T1000 (cell line): ENCODE data around the gene POLR2L.

ENCODE experiments used
- DNase-seq: peaks from one replicate; lab custom pipeline; 2025; ENCODE audit warnings: mixed read lengths; lab: John Stamatoyannopoulos, UW

Gene POLR2L

DNA sequence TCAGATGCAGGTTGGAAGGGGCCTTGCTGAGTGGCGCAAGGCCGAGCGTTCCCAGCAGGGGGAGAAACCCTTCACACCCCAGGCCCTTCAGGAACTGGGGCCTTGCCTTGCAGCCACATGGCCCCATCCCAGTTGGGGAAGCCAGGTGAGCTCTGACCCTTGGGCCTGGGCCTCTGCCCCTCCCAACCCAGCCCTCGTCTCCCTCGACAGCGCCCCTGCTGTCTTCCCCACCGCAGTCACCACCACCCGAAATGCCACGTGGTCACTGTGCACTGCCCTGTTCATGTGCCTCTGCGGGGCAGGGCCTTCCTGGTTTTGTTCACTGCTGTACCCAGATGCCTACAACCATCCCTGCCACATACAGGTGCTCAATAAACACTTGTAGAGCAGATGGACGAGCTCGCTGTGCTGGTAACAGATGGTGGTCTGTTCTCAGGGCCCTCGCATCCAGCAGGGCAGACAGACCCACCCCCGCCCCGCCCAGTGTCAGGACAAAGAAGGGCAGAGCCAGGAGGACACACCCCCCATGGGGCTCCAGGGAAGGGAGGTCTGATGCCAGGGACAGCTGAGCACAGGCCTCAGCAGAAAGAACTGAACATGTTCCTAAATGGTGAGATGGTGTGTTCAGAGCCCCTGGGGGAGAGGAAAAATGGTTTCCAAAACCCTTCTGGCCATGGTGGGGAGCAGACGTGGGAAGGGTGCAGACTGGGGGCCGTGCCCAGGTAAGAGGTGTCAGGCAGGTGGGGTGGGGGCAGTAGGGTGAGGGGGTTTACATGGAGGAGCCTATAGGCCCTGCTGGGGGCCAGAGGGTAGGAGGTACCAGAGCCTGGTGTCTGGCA is 3.7 kb downstream of the POLR2L start:
- no peak for DNase-seq

DNA sequence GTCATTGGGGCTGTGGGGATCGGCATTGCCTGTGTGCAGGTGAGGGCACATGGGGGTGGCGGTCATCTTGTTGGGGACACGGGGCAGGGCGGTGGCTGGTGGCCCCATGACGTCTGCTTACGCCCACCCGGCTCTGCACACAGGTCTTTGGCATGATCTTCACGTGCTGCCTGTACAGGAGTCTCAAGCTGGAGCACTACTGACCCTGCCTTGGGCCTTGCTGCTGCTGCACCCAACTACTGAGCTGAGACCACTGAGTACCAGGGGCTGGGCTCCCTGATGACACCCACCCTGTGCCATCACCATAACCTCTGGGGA is 4.4 kb downstream of the POLR2L start:
- DNase-seq, result no peak

DNA sequence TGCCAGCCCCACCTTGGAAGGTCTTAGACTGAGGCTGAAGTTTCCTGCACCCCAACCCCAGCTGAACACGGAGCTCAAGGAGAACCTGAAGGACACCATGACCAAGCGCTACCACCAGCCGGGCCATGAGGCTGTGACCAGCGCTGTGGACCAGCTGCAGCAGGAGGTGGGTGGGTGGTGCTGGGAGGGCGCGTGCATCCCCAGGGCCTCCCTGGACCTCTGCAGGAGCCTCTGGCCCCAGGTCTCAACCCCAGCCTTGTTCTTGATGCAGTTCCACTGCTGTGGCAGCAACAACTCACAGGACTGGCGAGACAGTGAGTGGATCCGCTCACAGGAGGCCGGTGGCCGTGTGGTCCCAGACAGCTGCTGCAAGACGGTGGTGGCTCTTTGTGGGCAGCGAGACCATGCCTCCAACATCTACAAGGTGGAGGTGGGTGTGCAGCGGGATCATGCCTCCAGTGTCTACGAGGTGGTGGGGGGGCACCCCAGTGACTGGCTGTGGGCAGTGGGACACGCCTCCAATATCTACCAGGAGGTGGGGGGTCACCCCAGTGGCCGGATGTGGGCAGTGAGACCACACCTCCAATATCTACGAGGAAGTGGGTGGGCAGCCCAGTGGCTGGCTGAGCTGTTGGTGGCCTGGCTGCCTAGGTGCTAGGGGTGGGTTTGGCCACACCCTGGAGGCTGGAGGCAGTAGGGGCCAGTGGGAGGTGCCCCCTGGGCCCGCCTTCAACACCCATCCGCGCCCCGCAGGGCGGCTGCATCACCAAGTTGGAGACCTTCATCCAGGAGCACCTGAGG is 4.9 kb downstream of the POLR2L start:
- no peak for DNase-seq

DNA sequence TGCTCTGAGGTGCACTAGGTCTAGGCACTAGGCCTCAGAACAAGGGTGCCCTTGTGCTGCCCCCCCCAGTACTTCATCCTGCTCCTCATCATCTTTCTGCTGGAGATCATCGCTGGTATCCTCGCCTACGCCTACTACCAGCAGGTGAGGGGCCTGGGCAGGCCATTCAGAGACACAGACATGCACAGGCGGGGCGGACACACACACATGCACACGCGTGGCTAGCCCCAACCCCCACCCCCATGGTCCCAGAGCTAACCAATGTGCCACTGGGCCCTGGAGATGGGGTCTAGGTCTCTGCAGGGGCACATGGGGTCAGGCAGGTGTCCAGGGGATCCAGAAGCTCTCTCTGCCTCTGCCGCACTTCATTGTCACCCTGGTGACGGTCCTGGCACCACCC is 5.6 kb downstream of the POLR2L start:
- no peak for DNase-seq

DNA sequence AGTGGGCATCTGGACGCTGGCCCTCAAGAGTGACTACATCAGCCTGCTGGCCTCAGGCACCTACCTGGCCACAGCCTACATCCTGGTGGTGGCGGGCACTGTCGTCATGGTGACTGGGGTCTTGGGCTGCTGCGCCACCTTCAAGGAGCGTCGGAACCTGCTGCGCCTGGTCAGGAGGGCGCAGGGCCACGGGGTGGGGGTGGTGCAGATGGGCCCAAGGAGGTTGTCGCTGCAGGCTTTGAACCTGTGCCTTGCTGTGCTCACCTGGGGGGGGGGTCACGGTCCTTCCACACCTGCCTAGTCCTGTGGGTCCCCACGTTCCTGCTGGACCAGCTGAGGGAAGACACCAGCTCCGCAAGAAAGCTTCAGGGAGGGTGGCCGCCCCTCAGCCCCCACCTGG is 6.1 kb downstream of the POLR2L start:
- no peak for DNase-seq

DNA sequence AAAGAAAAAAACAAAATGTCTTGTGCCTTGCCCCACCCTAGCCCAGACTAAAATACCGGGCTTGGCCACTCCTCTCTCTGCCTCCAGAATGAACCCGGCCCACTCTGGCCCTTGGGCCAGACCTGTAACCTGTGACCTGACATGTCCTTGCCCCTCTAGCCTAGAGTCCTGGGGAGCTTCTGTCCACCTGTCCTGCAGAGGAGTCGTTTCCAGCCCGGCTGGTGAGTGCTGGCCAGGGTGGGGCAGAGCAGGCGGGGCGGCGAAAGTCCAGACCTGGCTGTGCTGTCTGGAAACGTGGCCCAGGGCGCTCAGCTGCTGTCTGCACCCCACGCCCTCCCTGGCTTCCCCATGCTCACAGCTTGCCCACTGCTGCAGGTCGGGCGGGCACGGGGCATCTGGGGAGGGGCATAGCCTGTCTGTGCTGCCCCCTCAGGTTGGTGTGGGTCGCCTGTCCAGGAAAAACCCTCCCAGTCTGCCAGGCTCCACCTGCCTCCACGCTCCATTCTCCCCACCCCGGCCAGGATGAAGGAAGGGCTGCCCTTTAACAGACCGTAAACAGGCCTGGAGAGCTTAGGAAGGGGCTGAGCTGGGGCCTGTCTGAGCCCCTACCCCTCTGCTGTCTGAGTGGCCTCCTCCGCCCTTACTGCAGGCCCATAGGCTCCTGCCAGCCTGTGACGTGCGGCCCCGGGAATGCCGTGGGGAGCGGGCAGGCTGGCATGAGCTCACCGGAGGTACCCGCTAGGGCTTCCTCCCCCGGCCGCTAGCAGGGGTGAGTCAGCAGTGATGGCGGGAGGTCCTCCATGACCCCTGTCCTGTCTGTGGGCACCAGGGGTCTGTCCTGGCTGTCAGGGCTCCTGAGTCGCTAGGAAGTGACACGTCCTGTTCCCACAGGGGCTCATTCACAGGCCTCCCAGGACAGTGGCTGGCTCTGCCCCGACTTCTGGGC is 7.7 kb downstream of the POLR2L start:
- peak; percentile 81 for DNase-seq

DNA sequence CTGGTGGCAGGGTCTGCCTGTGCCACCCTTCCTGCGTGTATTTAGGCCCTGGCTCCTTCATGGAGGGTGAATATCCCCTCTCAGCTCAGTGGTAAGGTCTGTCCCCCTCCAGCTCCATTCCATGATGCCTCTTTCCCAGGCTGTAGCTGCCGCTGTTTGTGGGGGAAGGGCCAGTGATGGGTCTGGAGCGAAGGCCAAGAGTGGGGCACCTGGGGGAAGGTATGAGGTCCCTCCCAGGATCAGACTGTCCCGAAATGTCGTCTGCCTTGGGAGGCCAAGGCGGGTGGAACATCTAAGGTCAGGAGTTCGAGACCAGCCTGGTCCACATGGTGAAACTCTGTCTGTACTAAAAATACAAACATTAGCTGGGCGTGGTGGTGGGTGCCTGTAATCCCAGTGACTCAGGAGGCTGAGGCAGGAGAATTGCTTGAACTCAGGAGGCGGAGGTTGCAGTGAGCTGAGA is 8.4 kb downstream of the POLR2L start:
- DNase-seq, result no peak

DNA sequence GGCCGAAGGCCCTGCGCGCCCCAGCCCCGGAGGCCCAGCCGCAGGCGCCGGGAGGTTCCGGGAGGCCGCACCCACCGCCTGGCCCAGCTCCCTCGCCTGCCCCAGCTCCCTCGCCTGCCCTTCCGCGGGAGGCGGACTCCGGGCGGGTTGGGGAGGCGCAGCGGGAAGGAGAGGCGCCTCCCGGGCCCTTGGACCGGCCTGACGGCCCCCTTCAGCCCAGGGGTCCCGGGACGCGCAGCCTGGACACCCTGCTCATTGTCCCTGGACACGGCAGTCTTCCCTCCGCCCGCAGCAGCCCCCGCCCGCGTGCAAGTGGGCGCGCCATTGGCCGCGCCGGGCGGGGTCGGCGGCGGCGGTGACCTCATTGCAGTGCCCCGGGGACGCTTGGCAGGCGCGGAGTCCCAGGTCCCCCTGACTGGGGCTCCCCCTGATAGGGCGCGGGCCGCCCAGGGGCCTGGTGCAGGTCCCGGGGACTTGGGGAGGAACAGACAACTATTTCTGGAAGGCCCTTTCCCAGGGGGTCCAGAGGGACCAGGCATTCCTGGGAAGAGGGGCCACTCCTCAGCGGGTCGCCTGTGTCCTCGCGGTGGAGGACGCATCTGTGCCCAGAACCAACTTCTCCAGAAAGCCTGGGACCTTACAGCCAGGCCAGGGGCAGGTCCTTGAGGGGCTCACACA is 9.1 kb downstream of the POLR2L start:
- DNase-seq, result peak; percentile 38

DNA sequence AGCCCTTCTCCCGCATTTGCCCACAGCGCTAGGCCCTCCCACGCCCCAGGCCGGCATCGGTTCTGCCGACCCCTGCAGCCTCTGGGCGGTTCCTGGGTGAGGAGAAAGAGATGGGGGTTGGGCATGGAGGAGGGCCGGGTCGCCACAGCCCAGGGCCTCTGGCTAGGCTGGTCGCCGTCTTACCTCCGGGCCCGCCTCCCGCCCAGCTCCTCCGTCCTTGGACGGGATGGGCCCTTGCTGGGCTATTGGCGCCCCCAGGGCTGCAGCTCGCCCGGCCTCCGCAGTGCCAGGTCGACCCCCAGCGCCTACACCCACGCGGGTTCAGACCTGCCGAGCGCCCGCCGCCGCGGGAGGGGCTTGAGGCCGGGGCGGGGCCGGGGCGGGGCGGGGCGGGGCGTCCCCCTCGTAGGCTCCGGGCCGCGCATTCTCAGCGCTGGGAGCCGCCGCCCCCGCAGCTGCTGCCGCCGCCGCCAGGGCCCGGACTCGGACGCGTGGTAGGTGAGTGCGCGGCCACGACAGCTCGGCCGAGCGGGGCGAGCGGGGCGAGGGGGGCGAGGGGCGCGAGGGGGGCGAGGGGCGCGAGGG is 9.7 kb downstream of the POLR2L start, which contains the start of gene CD151:
TSS of gene CD151 (plus strand) at position 424 of the 585 bp plus-strand sequence. CDS start 3,118 bp downstream, outside the sequence.
- peak; percentile 38 for DNase-seq

DNA sequence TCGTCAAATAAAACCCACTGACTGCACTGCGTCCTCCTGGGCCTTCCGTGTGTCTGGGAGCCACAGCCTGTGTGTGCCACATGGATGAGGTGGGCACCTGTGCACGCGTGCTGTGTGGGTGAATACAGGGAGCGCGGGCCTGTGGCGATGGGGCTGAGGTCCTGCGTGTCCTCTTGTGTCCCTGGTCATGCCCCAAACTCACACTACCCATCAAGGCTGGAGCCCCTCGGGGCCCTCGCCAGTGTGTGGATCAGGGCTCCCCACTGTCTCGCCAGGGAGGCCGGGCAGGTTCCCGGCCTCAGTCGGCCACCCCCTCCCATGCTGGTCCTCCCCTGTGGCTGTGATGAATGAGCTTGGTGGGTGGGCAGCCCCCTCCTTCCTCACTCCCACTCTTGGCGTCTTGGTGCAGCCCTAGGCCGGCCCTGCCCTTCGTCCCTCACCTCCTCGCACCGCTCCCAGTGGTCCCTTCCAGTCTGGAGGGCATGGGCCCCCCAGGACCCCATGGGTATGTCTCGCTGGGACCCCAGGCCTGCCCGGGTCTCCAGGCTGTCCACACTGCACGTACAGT is 10.3 kb downstream of the POLR2L start:
- no peak for DNase-seq

DNA sequence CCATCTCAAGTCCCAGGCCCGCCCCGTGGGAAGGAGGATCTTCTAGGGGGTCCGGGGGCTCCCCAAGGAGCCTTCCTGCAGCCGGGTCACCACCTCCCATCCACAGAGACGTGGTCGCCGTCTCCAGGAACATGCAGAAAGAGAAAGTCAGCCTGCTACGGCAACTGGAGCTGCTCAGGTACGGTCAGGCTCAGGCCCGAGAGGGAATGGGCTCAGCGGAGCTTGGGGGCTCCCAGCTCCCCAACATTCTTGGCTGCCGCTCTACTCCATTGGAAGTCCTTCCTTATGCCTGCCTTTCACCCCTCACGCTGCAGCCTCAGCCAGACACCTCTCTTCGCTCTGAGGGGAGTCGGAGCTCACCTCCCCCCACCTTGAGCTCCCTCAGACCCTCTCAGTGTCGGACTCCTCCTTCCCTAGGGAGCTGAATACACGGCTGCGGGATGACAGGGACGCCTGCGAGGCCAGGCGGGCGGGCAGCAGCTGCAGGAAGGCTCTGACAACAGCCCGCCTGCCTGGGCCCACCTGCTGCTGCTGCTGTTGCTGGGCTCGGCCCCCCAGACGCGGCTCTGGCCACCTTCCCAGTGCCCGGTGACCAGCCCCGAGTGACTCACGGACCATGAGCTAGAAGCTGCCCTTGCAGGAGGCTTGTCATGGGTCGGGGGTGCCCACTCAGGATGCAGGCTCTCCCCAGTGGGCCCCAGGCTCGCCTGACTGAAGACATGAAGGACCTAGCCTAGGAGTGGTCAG is 11.0 kb downstream of the POLR2L start:
- DNase-seq, result peak; percentile 48

DNA sequence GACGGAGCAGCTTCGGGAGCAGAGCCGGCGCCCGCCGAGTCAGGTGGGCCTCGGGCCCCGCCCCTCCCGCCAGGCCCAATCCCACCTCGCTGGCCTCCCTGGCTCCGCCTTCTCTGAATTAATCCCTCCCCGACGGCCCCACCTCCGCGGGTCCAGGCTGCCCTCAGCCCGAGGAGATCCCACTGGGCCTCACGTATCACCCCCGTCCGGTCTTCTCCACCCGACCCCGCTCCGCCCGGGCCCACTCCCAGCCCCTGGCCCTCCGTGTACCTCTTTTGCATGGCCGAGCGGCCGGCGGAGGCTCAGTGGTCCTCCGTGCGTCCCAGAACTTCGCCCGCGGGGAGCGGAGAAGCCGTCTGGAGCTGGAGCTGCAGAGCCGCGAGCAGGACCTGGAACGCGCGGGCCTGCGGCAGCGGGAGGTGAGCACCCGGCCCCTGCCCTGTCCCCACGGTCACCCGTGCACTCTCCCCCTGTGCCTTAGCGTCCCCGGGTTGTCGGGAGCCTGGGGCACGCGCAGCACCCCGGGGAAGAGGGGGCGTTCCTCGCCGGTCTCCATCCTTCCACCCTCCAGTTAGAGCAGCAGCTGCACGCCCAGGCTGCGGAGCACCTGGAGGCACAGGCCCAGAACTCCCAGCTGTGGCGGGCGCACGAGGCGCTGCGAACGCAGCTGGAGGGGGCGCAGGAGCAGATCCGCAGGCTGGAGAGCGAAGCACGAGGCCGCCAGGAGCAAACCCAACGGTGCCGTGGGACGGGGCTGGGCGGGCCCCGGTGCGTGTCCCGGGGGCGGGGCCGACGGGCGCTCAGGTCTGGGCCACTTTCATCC is 11.8 kb downstream of the POLR2L start:
- DNase-seq, result peak; percentile 52

DNA sequence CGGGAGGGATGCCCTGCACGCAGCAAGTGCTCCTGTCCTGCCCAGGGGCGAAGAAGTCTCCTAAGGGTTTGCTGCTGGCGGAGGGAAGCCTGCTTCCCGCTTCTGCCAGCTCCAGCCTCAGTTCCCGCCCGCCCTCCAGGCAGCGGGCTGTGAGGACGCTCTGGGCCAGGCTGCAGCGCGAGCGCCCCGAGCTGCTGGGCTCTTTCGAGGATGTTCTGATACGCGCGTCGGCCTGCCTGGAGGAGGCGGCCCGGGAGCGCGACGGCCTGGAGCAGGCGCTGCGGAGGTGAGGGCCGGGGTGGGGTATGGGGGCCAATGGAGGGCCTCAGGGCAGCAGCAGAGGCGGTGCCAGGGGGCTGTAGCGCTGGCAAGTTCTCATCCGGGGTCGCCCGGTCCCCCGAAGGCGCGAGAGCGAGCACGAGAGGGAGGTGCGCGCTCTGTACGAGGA is 12.5 kb downstream of the POLR2L start:
- DNase-seq, result no peak

DNA sequence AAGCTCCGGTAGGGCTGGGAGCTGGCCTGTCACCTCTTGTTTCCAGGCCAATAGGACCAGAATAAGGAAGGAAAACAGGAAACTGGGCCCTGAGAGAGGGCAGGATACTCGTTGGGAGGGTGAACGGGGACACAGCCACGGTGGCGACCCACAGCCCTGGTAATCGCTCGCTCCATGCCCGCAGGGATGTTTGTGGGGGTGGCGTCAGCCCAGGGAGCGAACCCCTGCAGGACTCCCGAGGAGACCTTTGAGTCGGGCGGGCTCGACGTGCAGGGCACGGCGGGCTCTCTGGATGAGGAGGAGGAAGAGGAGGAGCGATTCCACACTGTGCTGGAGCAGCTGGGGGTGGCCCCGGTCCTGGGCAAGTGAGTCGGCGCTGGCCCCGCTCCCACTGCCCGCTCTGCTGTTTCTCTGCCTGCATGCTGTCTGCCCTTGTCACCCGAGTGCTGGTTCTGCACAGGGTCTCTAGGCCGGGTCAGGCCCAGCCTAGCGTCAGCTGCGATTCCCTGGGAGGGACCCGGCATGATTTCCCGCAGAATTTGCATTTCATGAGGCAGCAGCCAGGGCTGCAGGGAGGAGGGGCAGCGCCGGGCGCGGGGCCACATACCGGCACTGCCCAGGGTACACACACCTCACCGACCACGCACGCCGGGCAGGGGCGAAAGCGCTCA is 13.0 kb downstream of the POLR2L start:
- DNase-seq, result no peak

DNA sequence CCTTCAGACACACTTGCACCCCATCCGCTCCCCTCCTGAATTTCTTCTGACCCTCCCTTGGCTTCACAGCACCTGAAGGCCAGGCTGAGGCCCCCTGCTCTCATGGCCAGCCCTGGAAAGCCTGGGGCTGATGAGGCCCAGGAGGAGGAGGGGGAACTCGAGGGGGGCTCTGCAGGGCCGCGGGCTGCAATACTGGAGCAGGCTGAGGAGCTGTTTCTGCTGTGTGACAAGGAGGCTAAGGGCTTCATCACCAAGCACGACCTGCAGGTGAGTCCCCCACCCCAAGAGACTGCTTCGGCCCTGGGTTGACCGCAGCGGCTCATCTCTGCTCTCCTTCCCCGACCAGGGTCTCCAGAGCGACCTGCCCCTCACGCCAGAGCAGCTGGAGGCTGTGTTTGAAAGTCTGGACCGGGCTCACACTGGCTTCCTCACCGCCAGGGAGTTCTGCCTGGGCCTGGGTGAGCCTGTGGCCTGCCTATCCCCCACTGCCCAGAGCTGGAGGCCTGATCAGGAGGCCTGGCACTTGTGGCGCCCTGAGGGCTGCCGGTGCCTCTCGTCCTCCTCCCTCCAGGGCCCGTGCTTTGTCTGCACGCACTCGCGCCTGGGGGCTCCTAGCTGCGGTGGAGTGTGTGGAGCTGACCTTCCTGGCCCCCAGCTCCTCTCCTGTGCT is 13.7 kb downstream of the POLR2L start:
- DNase-seq, result no peak

DNA sequence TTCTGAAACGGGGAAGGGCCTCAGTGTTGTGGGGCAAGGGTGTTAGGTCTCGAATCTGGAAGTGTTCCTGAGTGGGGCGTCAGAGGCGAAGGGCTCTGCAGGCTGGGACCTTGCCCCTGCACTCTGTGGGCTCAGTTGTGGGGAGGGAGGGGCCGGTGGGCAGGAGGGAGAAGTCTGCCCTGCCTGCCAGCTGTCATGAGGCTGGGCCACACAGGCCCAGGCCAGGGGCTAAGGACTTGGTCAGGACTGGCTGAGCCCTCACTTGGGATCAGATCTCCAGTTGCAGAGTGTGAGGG is 14.5 kb downstream of the POLR2L start, which contains the start of gene CRACR2B:
TSS of gene CRACR2B (plus strand) at position 23 of the 296 bp plus-strand sequence. CDS start 689 bp downstream, outside the sequence.
- DNase-seq, result no peak

DNA sequence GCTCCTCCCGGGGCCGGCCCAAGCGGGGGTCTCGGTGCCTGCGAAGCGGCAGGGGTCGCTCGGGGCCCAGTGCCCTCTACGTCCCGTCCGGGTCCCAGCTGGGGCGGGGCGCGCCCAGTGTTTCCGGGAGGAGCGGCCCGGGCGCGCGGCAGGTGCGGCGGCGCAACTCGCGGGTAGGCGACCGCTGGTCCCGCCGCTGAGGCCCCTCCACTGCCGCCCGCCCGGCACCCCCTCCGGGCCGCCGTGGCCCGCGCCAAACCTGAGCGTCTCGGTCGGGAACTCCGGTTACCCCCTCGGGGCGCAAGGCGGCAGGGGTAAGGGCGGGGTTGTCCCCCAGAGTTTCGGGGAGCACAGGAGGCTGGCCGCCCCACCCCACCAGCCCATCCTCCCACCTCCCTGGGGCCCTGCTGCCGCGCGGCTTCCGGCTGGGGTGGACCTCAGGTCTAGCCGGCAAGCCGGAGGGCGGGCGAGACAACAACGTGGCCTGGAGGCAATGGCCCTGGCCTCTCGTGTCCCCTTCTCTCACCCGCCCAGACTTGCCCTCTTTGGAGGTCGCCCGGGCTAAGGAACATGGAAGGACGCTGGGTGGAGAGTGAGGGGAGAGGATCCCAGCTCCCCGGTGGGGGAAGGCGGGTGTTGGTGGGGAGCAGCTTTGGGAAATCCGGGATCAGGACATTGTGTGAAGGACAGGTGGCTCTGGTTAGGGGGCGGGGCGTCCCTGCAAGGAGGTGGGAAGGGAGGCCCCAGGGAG is 15.0 kb downstream of the POLR2L start:
- no peak for DNase-seq
